ENCODE results near the gene CCDC30.

GRCh38 chr1:42469727-42470126, 6.6 kb downstream of the CCDC30 start:
- TF ChIP-seq, protein P1, sequence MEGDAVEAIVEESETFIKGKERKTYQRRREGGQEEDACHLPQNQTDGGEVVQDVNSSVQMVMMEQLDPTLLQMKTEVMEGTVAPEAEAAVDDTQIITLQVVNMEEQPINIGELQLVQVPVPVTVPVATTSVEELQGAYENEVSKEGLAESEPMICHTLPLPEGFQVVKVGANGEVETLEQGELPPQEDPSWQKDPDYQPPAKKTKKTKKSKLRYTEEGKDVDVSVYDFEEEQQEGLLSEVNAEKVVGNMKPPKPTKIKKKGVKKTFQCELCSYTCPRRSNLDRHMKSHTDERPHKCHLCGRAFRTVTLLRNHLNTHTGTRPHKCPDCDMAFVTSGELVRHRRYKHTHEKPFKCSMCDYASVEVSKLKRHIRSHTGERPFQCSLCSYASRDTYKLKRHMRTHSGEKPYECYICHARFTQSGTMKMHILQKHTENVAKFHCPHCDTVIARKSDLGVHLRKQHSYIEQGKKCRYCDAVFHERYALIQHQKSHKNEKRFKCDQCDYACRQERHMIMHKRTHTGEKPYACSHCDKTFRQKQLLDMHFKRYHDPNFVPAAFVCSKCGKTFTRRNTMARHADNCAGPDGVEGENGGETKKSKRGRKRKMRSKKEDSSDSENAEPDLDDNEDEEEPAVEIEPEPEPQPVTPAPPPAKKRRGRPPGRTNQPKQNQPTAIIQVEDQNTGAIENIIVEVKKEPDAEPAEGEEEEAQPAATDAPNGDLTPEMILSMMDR (conservative IDR thresholded peaks at IDR 0.05 in 1 of 2, IDR thresholded peaks at IDR 0.05 in 1 of 2; ENCODE audit: extremely low read depth in 1 of 2, insufficient read depth in 1 of 2, low read depth in 1 of 2, low read length in 2 of 2) = no peak
- TF ChIP-seq EZH2 (IDR thresholded peaks at IDR 0.05; ENCODE audit: borderline replicate concordance, low read length) = no peak

All from mammary epithelial cell (primary cell).